ENCODE measurements around the gene CEBPA. TPM values are rescaled to one million over a fixed set of nuclear protein-coding genes. Genes with fewer than 3 reads are reported as not detected.
A peak's percentile ranks its signal among the peaks of the same experiment; 100 is the strongest.

The CEBPA gene
- total and polyA plus RNA-seq, 12 donors, result 0.60 to 29.9 (median 8.4) TPM

DNA sequence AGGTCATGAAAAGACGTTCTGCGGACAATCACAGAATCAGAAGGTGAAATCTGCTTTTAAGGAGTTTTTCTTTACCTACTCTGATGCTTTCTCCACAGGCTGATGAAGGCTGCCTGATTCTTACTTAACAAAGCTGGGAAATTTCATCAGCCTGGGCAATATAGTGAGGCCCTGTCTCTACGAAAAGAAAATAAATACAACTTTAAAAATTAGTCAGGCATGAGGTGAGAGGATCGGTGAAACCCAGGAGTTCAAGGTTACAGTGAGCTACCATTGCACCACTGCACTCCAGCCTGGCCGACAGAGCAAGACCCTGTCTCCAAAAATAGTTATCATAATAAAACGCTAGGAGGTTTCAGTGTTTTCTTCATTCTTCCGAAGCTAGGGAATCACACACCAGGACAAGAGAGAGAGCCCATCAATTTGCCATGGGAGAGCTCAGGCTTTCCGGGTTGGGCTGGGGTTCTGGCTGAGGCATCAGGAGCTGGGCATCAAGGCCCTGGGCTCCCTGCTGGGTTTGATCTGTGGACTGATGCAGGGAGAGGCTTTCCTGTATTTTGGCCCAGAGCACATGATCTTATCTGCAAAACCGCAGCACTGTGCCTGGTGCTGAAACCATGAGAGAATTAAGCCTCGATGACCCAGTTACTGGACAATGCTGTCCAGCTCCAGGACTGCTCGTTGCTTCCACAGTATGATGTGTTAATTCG, 46.1 kb upstream of the CEBPA start:
- WGBS, 4 donors, result 40 to 55% (median 47%) methylated on average over 10 to 12 of the region's 12 CpGs
- no peak overlapping the region for H3K4me3 ChIP-seq
- TF ChIP-seq, protein P1, sequence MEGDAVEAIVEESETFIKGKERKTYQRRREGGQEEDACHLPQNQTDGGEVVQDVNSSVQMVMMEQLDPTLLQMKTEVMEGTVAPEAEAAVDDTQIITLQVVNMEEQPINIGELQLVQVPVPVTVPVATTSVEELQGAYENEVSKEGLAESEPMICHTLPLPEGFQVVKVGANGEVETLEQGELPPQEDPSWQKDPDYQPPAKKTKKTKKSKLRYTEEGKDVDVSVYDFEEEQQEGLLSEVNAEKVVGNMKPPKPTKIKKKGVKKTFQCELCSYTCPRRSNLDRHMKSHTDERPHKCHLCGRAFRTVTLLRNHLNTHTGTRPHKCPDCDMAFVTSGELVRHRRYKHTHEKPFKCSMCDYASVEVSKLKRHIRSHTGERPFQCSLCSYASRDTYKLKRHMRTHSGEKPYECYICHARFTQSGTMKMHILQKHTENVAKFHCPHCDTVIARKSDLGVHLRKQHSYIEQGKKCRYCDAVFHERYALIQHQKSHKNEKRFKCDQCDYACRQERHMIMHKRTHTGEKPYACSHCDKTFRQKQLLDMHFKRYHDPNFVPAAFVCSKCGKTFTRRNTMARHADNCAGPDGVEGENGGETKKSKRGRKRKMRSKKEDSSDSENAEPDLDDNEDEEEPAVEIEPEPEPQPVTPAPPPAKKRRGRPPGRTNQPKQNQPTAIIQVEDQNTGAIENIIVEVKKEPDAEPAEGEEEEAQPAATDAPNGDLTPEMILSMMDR (IDR thresholded peaks at IDR 0.05), result no peak
- no peak for TF ChIP-seq POLR2A (IDR thresholded peaks at IDR 0.05)
- H3K27me3 ChIP-seq, result no peaks in the 10 kb centered on the region
- intact Hi-C loops (cut with DNase I), result no loop called here
- H3K27ac ChIP-seq, result no peak overlapping the region
- DNase-seq, result peak in 4 of 7 donors; percentile 21 to 56 (median 26)
- no peaks in the 10 kb centered on the region for H3K9me3 ChIP-seq (replicated peaks in 1 of 3)
- H3K36me3 ChIP-seq (replicated peaks in 1 of 2), result no peaks in the 10 kb centered on the region
- H3K4me1 ChIP-seq (replicated peaks in 1 of 2), result peaks cover 0 to 11% of the 10 kb centered on the region in 2 donors

DNA sequence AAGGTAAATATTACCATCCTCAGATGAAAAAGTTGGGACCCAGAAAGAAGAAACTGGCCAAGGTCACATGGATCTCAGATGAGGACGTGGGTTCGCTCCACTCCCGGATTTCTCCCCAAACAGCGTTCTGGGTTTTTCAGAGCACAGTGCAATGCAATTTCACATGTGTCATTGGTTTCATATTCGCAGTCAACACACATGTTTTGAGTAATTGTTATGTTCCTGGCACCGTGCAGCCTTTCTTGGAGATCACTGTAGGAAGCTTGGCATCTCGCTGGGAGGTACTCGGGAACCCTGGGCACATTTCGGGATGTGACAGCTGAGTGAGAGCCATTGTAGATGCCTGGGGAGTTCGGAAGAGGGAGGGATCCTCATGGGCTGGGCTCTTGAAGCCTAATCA, 45.0 kb upstream of the CEBPA start:
- H3K27me3 ChIP-seq, result no peaks in the 10 kb centered on the region
- H3K36me3 ChIP-seq (replicated peaks in 1 of 2), result no peaks in the 10 kb centered on the region
- no peak overlapping the region for H3K4me3 ChIP-seq
- H3K4me1 ChIP-seq (replicated peaks in 1 of 2), result peaks cover 0 to 11% of the 10 kb centered on the region in 2 donors
- H3K27ac ChIP-seq, result no peak overlapping the region
- DNase-seq, result no peak
- intact Hi-C loops (cut with DNase I), result no loop called here
- WGBS, 4 donors, result 77 to 89% (median 85%) methylated on average over 10 of the region's 10 CpGs
- no peak for TF ChIP-seq POLR2A (IDR thresholded peaks at IDR 0.05)
- TF ChIP-seq, protein P1 (IDR thresholded peaks at IDR 0.05), result no peak
- H3K9me3 ChIP-seq (replicated peaks in 1 of 3), result no peaks in the 10 kb centered on the region

DNA sequence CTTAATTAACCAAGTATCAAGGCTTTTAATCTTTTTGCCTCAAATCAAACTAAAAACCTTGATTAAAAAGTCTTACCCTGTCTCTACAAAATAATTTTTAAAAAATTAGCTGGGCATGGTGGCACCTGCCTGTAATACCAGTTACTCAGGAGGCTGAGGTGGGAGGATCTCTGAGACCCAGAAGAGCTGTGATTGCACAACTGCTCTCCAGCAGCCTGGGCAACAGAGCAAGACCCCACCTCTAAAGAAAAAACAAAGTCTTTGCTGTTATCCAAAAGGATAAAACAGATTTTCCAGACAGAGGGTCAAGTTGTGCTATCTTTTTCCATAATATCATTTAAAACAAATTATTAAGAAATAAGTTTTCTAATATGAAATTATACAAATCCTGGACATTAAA, 44.3 kb upstream of the CEBPA start:
- H3K27me3 ChIP-seq, result no peaks in the 10 kb centered on the region
- no peak for DNase-seq
- TF ChIP-seq POLR2A (IDR thresholded peaks at IDR 0.05), result no peak
- TF ChIP-seq, protein P1 (IDR thresholded peaks at IDR 0.05), result no peak
- intact Hi-C loops (cut with DNase I), result no loop called here
- H3K9me3 ChIP-seq (replicated peaks in 1 of 3), result no peaks in the 10 kb centered on the region
- peaks cover 0 to 11% of the 10 kb centered on the region in 2 donors for H3K4me1 ChIP-seq (replicated peaks in 1 of 2)
- H3K27ac ChIP-seq, result no peak overlapping the region
- no peak overlapping the region for H3K4me3 ChIP-seq
- H3K36me3 ChIP-seq (replicated peaks in 1 of 2), result no peaks in the 10 kb centered on the region

- Histone ChIP-seq H3K27me3 (no peaks in the 10 kb centered on the region), H3K9me3 (replicated peaks in 1 of 3) (no peaks in the 10 kb centered on the region), H3K4me3 (no peak overlapping the region), H3K27ac (no peak overlapping the region), H3K36me3 (replicated peaks in 1 of 2) (no peaks in the 10 kb centered on the region), H3K4me1 (replicated peaks in 1 of 2) (peaks cover 0 to 11% of the 10 kb centered on the region in 2 donors)
- 85 to 90% (median 89%) methylated on average over 6 of the region's 6 CpGs for WGBS, 4 donors
- intact Hi-C loops (cut with DNase I), result no loop called here
- DNase-seq, result no peak
- no peak for TF ChIP-seq POLR2A (IDR thresholded peaks at IDR 0.05)
- TF ChIP-seq, protein P1 (IDR thresholded peaks at IDR 0.05), result no peak
Observed at GRCh38 chr19:33345163-33345562, 42.8 kb upstream of the CEBPA start.
